ENCODE results near the gene LRRC37B.

DNA sequence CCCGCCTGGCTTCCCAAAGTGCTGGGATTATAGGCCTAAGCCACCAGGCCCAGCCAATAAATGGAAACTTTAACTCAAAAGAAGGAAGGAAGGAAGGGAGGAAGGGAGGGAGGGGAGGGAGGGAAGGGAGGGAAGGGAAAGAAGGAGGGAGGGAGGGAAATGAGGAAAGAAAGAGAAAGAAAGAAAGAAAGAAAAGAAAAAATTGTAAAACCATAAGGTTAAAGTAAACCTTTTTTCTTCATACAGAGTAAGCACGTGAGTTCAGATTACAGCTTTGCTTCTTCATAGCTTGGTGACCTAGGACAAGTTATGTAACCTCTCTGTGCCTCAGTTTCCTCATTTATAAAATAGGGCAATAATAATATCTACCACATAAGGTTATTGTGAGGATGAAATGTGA is 26.0 kb downstream of the LRRC37B start:
- TF ChIP-seq, protein P1, sequence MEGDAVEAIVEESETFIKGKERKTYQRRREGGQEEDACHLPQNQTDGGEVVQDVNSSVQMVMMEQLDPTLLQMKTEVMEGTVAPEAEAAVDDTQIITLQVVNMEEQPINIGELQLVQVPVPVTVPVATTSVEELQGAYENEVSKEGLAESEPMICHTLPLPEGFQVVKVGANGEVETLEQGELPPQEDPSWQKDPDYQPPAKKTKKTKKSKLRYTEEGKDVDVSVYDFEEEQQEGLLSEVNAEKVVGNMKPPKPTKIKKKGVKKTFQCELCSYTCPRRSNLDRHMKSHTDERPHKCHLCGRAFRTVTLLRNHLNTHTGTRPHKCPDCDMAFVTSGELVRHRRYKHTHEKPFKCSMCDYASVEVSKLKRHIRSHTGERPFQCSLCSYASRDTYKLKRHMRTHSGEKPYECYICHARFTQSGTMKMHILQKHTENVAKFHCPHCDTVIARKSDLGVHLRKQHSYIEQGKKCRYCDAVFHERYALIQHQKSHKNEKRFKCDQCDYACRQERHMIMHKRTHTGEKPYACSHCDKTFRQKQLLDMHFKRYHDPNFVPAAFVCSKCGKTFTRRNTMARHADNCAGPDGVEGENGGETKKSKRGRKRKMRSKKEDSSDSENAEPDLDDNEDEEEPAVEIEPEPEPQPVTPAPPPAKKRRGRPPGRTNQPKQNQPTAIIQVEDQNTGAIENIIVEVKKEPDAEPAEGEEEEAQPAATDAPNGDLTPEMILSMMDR (IDR thresholded peaks at IDR 0.05 in 4 of 5, conservative IDR thresholded peaks at IDR 0.05 in 1 of 5): no peak
- no peak for TF ChIP-seq POLR2A (IDR thresholded peaks at IDR 0.05)
